ENCODE data around the gene MAP3K20.
"Not testable (repeated sequence)": the region's sequence is repeated elsewhere in the genome, so short reads cannot be mapped to it uniquely, and the experiment has no call there.

MAP3K20 gene

GRCh38 chr2:173254659-173255058, 179.0 kb downstream of the MAP3K20 start:
- CTCF ChIA-PET = interaction anchor here (1.3 to 2.0 kb wide), 2 partner anchors 30 to 227 kb away, joined by 3 to 6 read pairs; no protein-coding TSS in a partner anchor
- no peak for DNase-seq (ENCODE audit: extremely low spot score)
- POLR2A ChIA-PET = no interaction called here
- TF ChIP-seq CTCF (IDR thresholded peaks at IDR 0.05; ENCODE audit: control extremely low read depth, extremely low read depth, low read depth, missing control alignments) = no peak

- no peak for DNase-seq (ENCODE audit: extremely low spot score)
- ChIA-PET POLR2A (no interaction called here), CTCF (interaction anchor here (1.3 to 1.4 kb wide), 2 partner anchors 10 to 48 kb away, joined by 3 read pairs; no protein-coding TSS in a partner anchor)
- TF ChIP-seq CTCF (IDR thresholded peaks at IDR 0.05; ENCODE audit: control extremely low read depth, extremely low read depth, low read depth, missing control alignments) = no peak
Observed at GRCh38 chr2:173258701-173259100, 183.1 kb downstream of the MAP3K20 start.

GRCh38 chr2:173262356-173262755, 186.7 kb downstream of the MAP3K20 start:
- CTCF ChIA-PET = interaction anchor here (1.9 kb wide), 1 partner anchor 14 kb away, joined by 9 read pairs; no protein-coding TSS in a partner anchor
- DNase-seq (ENCODE audit: extremely low spot score); POLR2A ChIA-PET: not testable (repeated sequence)

- no peak for DNase-seq (ENCODE audit: extremely low spot score)
- ChIA-PET POLR2A (no interaction called here), CTCF (no interaction called here)
- TF ChIP-seq CTCF (IDR thresholded peaks at IDR 0.05; ENCODE audit: control extremely low read depth, extremely low read depth, low read depth, missing control alignments) = no peak
Observed at GRCh38 chr2:173264151-173264550, 188.5 kb downstream of the MAP3K20 start.

GRCh38 chr2:173264603-173265366, 189.1 kb downstream of the MAP3K20 start:
- CTCF ChIA-PET = interaction anchor here (0.7 to 0.9 kb wide), 2 partner anchors 21 to 238 kb away, joined by 3 read pairs; no protein-coding TSS in a partner anchor
- TF ChIP-seq CTCF (IDR thresholded peaks at IDR 0.05; ENCODE audit: control extremely low read depth, extremely low read depth, low read depth, missing control alignments) = no peak
- POLR2A ChIA-PET = no interaction called here
- peak; percentile 50 for DNase-seq (ENCODE audit: extremely low spot score)

GRCh38 chr2:173271135-173271534, 195.5 kb downstream of the MAP3K20 start:
- ChIA-PET CTCF (interaction anchor here (1.0 to 1.5 kb wide), 3 partner anchors 10 to 16 kb away, joined by 3 to 6 read pairs (median 3); no protein-coding TSS in a partner anchor), POLR2A (no interaction called here)
- no peak for DNase-seq (ENCODE audit: extremely low spot score)
- no peak for TF ChIP-seq CTCF (IDR thresholded peaks at IDR 0.05; ENCODE audit: control extremely low read depth, extremely low read depth, low read depth, missing control alignments)

- ChIA-PET CTCF (interaction anchor here (0.7 to 1.5 kb wide), 4 partner anchors 9 to 244 kb away, joined by 3 to 6 read pairs (median 3); no protein-coding TSS in a partner anchor), POLR2A (no interaction called here)
- DNase-seq (ENCODE audit: extremely low spot score) = no peak
- no peak for TF ChIP-seq CTCF (IDR thresholded peaks at IDR 0.05; ENCODE audit: control extremely low read depth, extremely low read depth, low read depth, missing control alignments)
Observed at GRCh38 chr2:173271825-173272224, 196.2 kb downstream of the MAP3K20 start.
